HepG2 (cell line): ENCODE results near the gene SYNE1.

Source experiments
- CC2D1A ChIP-seq: sonication (generic); formaldehyde crosslinking; IDR thresholded peaks from 2 replicates; pipeline ENCODE4 v1.8.1; 2023; ENCODE audit warnings: mild to moderate bottlenecking, missing genetic modification reagents
- CTCF ChIP-seq: sonication (generic); formaldehyde crosslinking; IDR thresholded peaks from 2 replicates; pipeline ENCODE4 v1.5.0; 2020; ENCODE audit warnings: mild to moderate bottlenecking, missing genetic modification reagents, moderate library complexity
- EZH2 ChIP-seq: conservative IDR thresholded peaks from 2 replicates; pipeline ENCODE4 v1.6.1; 2012; ENCODE audit warnings: mild to moderate bottlenecking, low read depth, low read length, moderate library complexity
- IRF2 ChIP-seq: IDR thresholded peaks from 2 replicates; pipeline ENCODE4 v1.6.1; 2018; ENCODE audit warnings: missing genetic modification reagents, missing compliant biosample characterization
- KDM2A ChIP-seq: sonication (generic); formaldehyde crosslinking; IDR thresholded peaks from 2 replicates; pipeline ENCODE4 v1.4.0; 2020; ENCODE audit warnings: low read depth, missing genetic modification reagents, borderline replicate concordance
- PATZ1 ChIP-seq: sonication (generic); formaldehyde crosslinking; IDR thresholded peaks from 2 replicates; pipeline ENCODE4 v1.4.0; 2020; ENCODE audit warnings: missing genetic modification reagents
- POLR2AphosphoS5 ChIP-seq: IDR thresholded peaks from 2 replicates; pipeline ENCODE4 v1.6.1; 2012; ENCODE audit warnings: low read depth, low read length
- RARA ChIP-seq: IDR thresholded peaks from 2 replicates; pipeline ENCODE4 v1.6.1; 2016; ENCODE audit warnings: missing genetic modification reagents, missing compliant biosample characterization
- SP4 ChIP-seq: sonication (generic); formaldehyde crosslinking; IDR thresholded peaks from 2 replicates; pipeline ENCODE4 v1.8.1; 2023; ENCODE audit warnings: mild to moderate bottlenecking, missing genetic modification reagents
- ZBTB3 ChIP-seq: sonication (generic); formaldehyde crosslinking; IDR thresholded peaks from 2 replicates; pipeline ENCODE4 v1.4.0; 2020; ENCODE audit warnings: low read depth, mild to moderate bottlenecking, moderate library complexity, missing genetic modification reagents, borderline replicate concordance
- ZBTB40 ChIP-seq, 2 experiments: fragments of 450-650 bp in 1 of 2; sonication (generic) in 1 of 2; formaldehyde crosslinking in 1 of 2; IDR thresholded peaks; 2 replicates each; pipeline versions ENCODE4 v1.6.1 to v1.8.0; 2016 to 2022; ENCODE audit warnings: antibody characterized with exemption in 1 of 2, mild to moderate bottlenecking in 1 of 2, missing genetic modification reagents in 1 of 2
- ZHX1 ChIP-seq: sonication (generic); formaldehyde crosslinking; IDR thresholded peaks from 2 replicates; pipeline ENCODE4 v1.8.1; 2022; ENCODE audit warnings: low read depth, mild to moderate bottlenecking, missing genetic modification reagents
- ZNF3 ChIP-seq: IDR thresholded peaks from 2 replicates; pipeline ENCODE4 v1.7.0; 2017; ENCODE audit warnings: inconsistent platforms
- ZNF484 ChIP-seq: sonication (generic); formaldehyde crosslinking; IDR thresholded peaks from 2 replicates; pipeline ENCODE4 v1.5.1; 2020; ENCODE audit warnings: mild to moderate bottlenecking, low read depth, missing genetic modification reagents, borderline replicate concordance

- no peak for TF ChIP-seq ZHX1
- no peak for TF ChIP-seq PATZ1 (CRISPR knock-in tag)
- no peak for TF ChIP-seq POLR2AphosphoS5
- no peak for TF ChIP-seq CTCF
- no peak for TF ChIP-seq IRF2
- TF ChIP-seq CC2D1A: no peak
- no peak for TF ChIP-seq ZBTB3 (CRISPR knock-in tag)
- TF ChIP-seq ZBTB40 (IDR thresholded peaks at IDR 0.05): no peak
- TF ChIP-seq ZBTB40 (CRISPR knock-in tag; IDR thresholded peaks at IDR 0.05): no peak
- no peak for TF ChIP-seq ZNF484 (CRISPR knock-in tag)
- TF ChIP-seq SP4: no peak
- no peak for TF ChIP-seq RARA (CRISPR knock-in tag)
- no peak for TF ChIP-seq ZNF3 (CRISPR knock-in tag)
- TF ChIP-seq EZH2: no peak
- no peak for TF ChIP-seq KDM2A (CRISPR knock-in tag)
These were observed 201.3 kb downstream of the SYNE1 start for GRCh38 chr6:152435816-152436215.
